Measurements from ENCODE around the gene SASH1. TPM values are rescaled to one million over a fixed set of nuclear protein-coding genes. Genes with fewer than 3 reads are reported as not detected.
"Not testable (repeated sequence)": the region's sequence is repeated elsewhere in the genome, so short reads cannot be mapped to it uniquely, and the experiment has no call there.

SASH1 gene
- total RNA-seq, 6 donors from 2014 or later, result 59.3 to 131 (median 79.2) TPM

- Histone ChIP-seq H3K27me3 (no peaks in the 10 kb centered on the region), H3K36me3 (no peaks in the 10 kb centered on the region), H3K4me1 (peaks cover 11 to 34% (median 23%) of the 10 kb centered on the region in 4 donors), H3K27ac (peak overlapping the region in 1 of 4 donors; percentile 69), H3K9me3 (no peaks in the 10 kb centered on the region), H3K4me3 (no peak overlapping the region)
- DNase-seq (no peak), ATAC-seq (ENCODE audit: low FRiP score in 2 of 2) (no peak)
- WGBS, 2 donors, result 88 to 91% methylated on average over 5 of the region's 5 CpGs
- TF ChIP-seq CTCF (IDR thresholded peaks at IDR 0.05) (no peak), POLR2AphosphoS5 (IDR thresholded peaks at IDR 0.05) (no peak), POLR2A (IDR thresholded peaks at IDR 0.05) (no peak), EP300 (IDR thresholded peaks at IDR 0.05) (no peak)
These were observed 36.8 kb downstream of the SASH1 start for GRCh38 chr6:148379481-148379880.

DNA sequence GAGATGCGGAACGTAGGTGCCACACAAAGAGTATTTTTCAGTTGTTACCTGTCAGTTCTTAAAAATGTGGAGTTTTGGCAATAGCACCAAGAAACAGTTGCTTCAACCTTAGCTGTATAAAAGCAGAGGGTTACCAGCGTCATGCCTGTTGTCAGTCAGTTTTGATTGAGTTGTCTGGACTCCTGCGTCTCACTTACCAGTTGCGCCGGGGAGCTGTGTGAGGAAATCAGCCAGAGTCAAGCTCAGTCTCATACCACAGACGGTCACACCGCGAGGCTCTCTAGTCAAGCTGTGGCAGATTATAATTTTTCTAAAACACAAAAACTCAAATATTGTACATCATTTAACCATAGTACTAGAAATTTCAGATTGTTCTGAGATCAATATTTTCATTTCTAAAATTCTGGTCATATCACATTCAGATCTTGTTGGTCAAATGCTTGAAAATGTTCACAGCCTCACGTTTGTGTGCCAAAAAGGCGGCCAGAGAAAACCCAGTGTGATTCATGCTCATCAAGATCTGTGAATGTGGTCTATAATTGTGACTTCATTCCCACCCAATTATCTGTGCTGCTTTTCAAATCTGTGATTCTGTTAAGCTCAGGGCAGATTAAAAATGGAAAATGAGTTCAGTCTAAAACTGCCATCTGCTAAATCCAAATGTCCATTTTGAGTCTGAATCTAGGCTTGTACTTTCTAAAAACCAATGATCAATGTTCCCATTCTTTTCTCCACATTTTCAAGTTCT, 37.5 kb downstream of the SASH1 start:
- Histone ChIP-seq H3K36me3 (no peaks in the 10 kb centered on the region), H3K9me3 (no peaks in the 10 kb centered on the region), H3K4me1 (peaks cover 13 to 41% (median 23%) of the 10 kb centered on the region in 4 donors), H3K27me3 (no peaks in the 10 kb centered on the region), H3K27ac (peak overlapping the region in 2 of 4 donors; percentile 43 to 69), H3K4me3 (no peak overlapping the region)
- TF ChIP-seq POLR2A (IDR thresholded peaks at IDR 0.05) (no peak), CTCF (IDR thresholded peaks at IDR 0.05) (no peak), EP300 (IDR thresholded peaks at IDR 0.05) (no peak), POLR2AphosphoS5 (IDR thresholded peaks at IDR 0.05) (no peak)
- 79 to 81% methylated on average over 11 of the region's 11 CpGs for WGBS, 2 donors
- peak in 1 of 2 donors; percentile 3 for DNase-seq
- peak in 1 of 2 donors; percentile 69 for ATAC-seq (ENCODE audit: low FRiP score in 2 of 2)

DNA sequence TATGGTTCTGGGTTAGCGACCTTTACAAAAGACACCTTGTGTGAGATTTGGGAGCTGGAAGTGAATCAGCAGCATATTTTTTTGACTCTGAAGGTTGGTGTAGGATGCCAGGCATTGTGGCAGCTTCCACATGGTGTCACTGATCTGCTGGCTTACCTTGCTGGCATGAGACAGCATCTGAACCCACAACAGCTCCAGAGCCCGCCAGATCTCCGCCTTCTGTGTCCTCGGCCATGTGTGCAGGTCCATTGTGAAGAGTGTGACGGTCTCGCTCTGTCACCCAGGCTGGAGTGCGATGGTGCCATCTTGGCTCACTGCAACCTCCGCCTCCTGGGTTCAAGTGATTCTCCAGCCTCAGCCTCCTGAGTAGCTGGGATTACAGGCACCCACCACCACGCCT, 39.4 kb downstream of the SASH1 start:
- peak overlapping the region; percentile 14 to 55 (median 46) for H3K27ac ChIP-seq
- not testable (repeated sequence) for H3K4me3 ChIP-seq; H3K27me3 ChIP-seq; H3K9me3 ChIP-seq; H3K36me3 ChIP-seq; ATAC-seq (ENCODE audit: low FRiP score in 2 of 2)
- DNase-seq, result peak in 1 of 2 donors; percentile 15
- 93 to 98% methylated on average over 7 to 9 of the region's 9 CpGs for WGBS, 2 donors
- peaks cover 18 to 46% (median 31%) of the 10 kb centered on the region in 4 donors for H3K4me1 ChIP-seq

DNA sequence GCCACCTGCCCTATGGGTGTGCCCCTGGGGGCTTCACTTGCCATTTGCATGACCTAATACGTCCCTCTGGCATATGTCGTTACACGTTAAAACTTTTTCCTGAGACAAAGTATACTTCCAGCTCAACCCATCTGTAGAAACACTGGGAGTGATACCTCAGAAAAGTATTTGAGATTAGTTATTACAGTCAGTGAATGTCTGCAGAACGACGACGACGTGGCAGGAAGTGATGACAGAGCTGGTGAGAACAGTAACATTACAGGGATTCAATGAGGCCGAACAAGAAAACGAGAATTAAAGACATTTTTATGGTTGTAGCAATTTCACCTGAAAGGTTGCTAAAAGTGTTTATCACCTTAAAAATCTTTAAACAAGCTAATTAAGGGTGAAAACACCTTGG, 40.2 kb downstream of the SASH1 start:
- DNase-seq (no peak), ATAC-seq (ENCODE audit: low FRiP score in 2 of 2) (no peak)
- 71 to 77% methylated on average over 9 of the region's 9 CpGs for whole genome bisulfite sequencing, 2 donors
- Histone ChIP-seq H3K27ac (peak overlapping the region in 1 of 4 donors; percentile 14), H3K36me3 (no peaks in the 10 kb centered on the region), H3K4me1 (peaks cover 18 to 44% (median 32%) of the 10 kb centered on the region in 4 donors), H3K9me3 (no peaks in the 10 kb centered on the region), H3K4me3 (no peak overlapping the region), H3K27me3 (no peaks in the 10 kb centered on the region)
- TF ChIP-seq POLR2AphosphoS5 (IDR thresholded peaks at IDR 0.05) (no peak), POLR2A (IDR thresholded peaks at IDR 0.05) (no peak), EP300 (IDR thresholded peaks at IDR 0.05) (no peak), CTCF (IDR thresholded peaks at IDR 0.05) (no peak)

GRCh38 chr6:148383658-148384368, 41.2 kb downstream of the SASH1 start:
- H3K27ac ChIP-seq, result peak overlapping the region in 2 of 4 donors; percentile 14
- no peaks in the 10 kb centered on the region for H3K9me3 ChIP-seq
- ATAC-seq (ENCODE audit: low FRiP score in 2 of 2) (no peak), DNase-seq (peak in 1 of 2 donors; percentile 5)
- peaks cover 18 to 41% (median 32%) of the 10 kb centered on the region in 4 donors for H3K4me1 ChIP-seq
- H3K36me3 ChIP-seq, result no peaks in the 10 kb centered on the region
- TF ChIP-seq POLR2AphosphoS5 (IDR thresholded peaks at IDR 0.05), result no peak
- TF ChIP-seq POLR2A (IDR thresholded peaks at IDR 0.05), result no peak
- TF ChIP-seq CTCF (IDR thresholded peaks at IDR 0.05), result no peak
- no peak for TF ChIP-seq EP300 (IDR thresholded peaks at IDR 0.05)
- H3K27me3 ChIP-seq, result no peaks in the 10 kb centered on the region
- H3K4me3 ChIP-seq, result no peak overlapping the region
- 73 to 74% methylated on average over 10 of the region's 10 CpGs for WGBS, 2 donors
